DND-41 (cell line): ENCODE measurements around the gene PINK1.

ENCODE experiments used
- CTCF ChIP-seq: IDR thresholded peaks from 2 replicates; pipeline ENCODE4 v1.5.1; 2012; ENCODE audit warnings: borderline replicate concordance, low read length, moderate library complexity, mild to moderate bottlenecking; ENCODE audit not compliant: poor library complexity, severe bottlenecking; ENCODE audit errors: extremely low read depth
- EZH2 ChIP-seq: IDR thresholded peaks from 3 replicates; pipeline ENCODE4 v1.6.1; 2012; ENCODE audit warnings: borderline replicate concordance, low read depth, mild to moderate bottlenecking, moderate library complexity, low read length, inconsistent platforms; ENCODE audit not compliant: severe bottlenecking

- TF ChIP-seq CTCF (no peak), EZH2 (no peak)
Observed at GRCh38 chr1:20660363-20660762, 27.1 kb downstream of the PINK1 start.
